ENCODE results near the gene GUCD1. TPM values are rescaled to one million over a fixed set of nuclear protein-coding genes. Genes with fewer than 3 reads are reported as not detected.
A peak's percentile ranks its signal among the peaks of the same experiment; 100 is the strongest.

Gene GUCD1
- total RNA-seq, 1 donor: 146 TPM

DNA sequence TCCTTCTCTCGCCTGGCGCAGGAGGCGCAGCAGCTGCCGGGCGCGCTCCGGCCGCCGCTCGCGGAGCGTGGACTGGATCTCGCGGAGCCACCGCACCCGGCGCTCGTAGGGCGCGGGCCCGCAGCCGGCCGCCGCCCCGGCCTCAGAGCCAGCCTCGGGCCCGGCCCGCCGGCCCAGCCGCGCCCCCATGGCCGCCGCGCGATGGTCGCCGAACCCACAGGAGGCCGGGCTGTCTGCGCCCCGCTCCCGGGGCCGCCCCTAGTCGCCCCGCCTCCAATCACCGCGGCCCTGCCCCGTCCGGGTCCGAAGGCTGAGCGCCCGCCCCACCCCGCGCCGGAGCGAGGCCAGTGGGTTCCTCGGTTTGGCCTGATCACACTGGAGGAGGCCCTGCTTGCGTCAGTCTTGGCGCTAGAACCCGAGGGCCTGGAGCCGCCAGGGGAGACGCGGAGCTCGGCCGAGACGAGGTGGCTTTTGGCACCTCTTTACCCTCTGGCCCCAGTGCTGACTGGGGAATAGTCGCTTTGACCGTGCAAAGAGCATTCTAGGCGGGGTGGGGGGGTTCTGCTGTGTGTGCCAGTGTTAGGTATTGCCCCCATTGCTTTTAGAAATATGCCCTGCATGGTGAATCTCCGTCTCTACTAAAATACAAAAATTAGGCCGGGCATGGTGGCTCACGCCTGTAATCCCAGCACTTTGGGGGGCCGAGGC, 38.1 kb upstream of the GUCD1 start, which contains the start of gene LRRC75B:
LRRC75B (minus strand) TSS at position 223 of the 708 bp plus-strand sequence; CDS start at position 189, 34 bp downstream.
- peak within 1 kb of the TSS; percentile 93 for H2AFZ ChIP-seq (ENCODE audit: low read length)
- no peaks in the 10 kb centered on the region for H3K9me3 ChIP-seq (ENCODE audit: low read depth, low read length)
- peaks cover 7% of the 10 kb centered on the region for H3K4me1 ChIP-seq (ENCODE audit: insufficient read depth, low read length)
- TF ChIP-seq, protein P1, sequence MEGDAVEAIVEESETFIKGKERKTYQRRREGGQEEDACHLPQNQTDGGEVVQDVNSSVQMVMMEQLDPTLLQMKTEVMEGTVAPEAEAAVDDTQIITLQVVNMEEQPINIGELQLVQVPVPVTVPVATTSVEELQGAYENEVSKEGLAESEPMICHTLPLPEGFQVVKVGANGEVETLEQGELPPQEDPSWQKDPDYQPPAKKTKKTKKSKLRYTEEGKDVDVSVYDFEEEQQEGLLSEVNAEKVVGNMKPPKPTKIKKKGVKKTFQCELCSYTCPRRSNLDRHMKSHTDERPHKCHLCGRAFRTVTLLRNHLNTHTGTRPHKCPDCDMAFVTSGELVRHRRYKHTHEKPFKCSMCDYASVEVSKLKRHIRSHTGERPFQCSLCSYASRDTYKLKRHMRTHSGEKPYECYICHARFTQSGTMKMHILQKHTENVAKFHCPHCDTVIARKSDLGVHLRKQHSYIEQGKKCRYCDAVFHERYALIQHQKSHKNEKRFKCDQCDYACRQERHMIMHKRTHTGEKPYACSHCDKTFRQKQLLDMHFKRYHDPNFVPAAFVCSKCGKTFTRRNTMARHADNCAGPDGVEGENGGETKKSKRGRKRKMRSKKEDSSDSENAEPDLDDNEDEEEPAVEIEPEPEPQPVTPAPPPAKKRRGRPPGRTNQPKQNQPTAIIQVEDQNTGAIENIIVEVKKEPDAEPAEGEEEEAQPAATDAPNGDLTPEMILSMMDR (IDR thresholded peaks at IDR 0.05; ENCODE audit: extremely low read depth, low read depth, low read length): no peak
- peak within 1 kb of the TSS; percentile 77 for H3K4me3 ChIP-seq (ENCODE audit: insufficient read depth, low read length)
- no peaks in the 10 kb centered on the region for H3K36me3 ChIP-seq (ENCODE audit: insufficient read depth, low read length)
- H3K27me3 ChIP-seq (ENCODE audit: insufficient read depth, low read length): no peaks in the 10 kb centered on the region
- DNase-seq (ENCODE audit: insufficient read length, low spot score, missing footprints): peak; percentile 100
- H3K27ac ChIP-seq (ENCODE audit: low read depth, low read length): peak within 1 kb of the TSS; percentile 48
- H4K20me1 ChIP-seq (ENCODE audit: insufficient read depth, low read length): no peaks in the 10 kb centered on the region
- H3K79me2 ChIP-seq (ENCODE audit: insufficient read depth, low read length): no peaks in the 10 kb centered on the region
- H3K4me2 ChIP-seq (ENCODE audit: insufficient read depth, low read length): peak within 1 kb of the TSS; percentile 84

DNA sequence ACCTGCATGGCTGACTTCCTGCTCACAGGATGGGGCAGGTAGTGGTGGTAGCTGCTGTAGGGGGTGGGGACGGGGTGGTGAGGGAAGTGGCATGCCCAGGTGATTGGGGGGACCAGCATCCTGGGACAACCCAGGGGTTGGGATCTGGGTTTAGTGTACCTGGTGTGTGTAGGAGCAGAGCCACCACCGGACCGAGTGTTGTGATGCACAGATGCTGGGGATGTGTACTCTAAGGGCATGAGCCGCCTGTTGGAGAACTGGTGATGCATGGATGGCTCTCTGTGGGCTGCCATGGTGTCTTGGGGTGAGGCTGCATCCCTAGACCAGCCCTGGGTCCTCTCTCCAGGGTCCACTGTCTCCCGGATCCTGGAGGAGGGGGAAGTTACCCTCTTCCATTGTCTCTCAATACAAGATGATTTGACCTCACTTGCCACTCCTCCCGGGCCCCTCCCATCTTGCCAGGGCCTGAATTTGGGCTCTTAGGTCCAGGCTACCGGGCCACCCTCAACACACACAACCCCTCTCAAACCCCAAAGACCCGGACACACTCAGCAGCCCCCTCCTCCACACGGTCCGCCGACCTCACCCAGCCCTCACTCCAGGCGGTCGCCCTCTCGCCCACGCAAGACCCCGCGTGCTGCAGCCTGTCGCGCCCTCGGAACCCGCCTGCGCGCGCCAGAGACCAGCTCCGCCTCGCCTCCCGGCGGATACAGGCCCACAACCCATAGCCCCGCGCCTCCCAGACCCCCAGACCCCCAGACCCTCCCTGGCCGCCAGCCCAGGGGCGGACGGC, 37.3 kb upstream of the GUCD1 start:
- Histone ChIP-seq H3K4me3 (ENCODE audit: insufficient read depth, low read length) (peak overlapping the region; percentile 77), H3K79me2 (ENCODE audit: insufficient read depth, low read length) (no peaks in the 10 kb centered on the region), H2AFZ (ENCODE audit: low read length) (peak overlapping the region; percentile 47), H3K4me1 (ENCODE audit: insufficient read depth, low read length) (peaks cover 7% of the 10 kb centered on the region), H3K9me3 (ENCODE audit: low read depth, low read length) (no peaks in the 10 kb centered on the region), H3K4me2 (ENCODE audit: insufficient read depth, low read length) (peak overlapping the region; percentile 84), H3K36me3 (ENCODE audit: insufficient read depth, low read length) (no peaks in the 10 kb centered on the region), H4K20me1 (ENCODE audit: insufficient read depth, low read length) (no peaks in the 10 kb centered on the region), H3K27me3 (ENCODE audit: insufficient read depth, low read length) (no peaks in the 10 kb centered on the region), H3K27ac (ENCODE audit: low read depth, low read length) (no peak overlapping the region)
- DNase-seq (ENCODE audit: insufficient read length, low spot score, missing footprints): peak; percentile 93
- TF ChIP-seq, protein P1 (IDR thresholded peaks at IDR 0.05; ENCODE audit: extremely low read depth, low read depth, low read length): no peak

DNA sequence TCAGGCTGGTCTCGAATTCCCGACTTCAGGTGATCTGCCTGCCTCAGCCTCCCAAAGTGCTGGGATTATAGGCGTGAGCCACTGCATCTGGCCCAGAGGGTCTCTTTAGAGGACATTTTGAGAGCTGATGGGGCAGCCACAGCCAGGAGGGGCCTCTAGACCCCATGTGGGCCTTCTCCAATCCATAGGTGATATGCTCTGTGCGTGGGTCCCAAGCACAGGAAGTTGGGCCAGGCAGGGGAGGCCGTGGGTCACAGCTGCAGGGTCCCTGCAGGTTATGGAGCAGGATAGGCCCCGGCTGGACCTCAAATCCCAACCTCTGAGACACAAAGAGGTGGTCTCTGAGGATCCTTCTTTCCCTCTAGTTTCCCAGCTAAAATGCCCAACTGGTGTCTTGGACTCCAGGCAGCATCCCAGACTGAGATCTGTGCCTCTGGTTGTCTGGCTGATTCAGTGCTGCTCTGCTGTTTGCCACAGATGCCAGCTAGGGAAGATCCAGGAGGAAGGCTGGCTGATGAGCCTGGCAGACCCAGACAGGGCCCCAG, 36.4 kb upstream of the GUCD1 start:
- Histone ChIP-seq H3K27ac (ENCODE audit: low read depth, low read length) (no peak overlapping the region), H3K4me3 (ENCODE audit: insufficient read depth, low read length) (no peak overlapping the region), H4K20me1 (ENCODE audit: insufficient read depth, low read length) (no peaks in the 10 kb centered on the region), H3K27me3 (ENCODE audit: insufficient read depth, low read length) (no peaks in the 10 kb centered on the region), H3K79me2 (ENCODE audit: insufficient read depth, low read length) (no peaks in the 10 kb centered on the region), H3K4me1 (ENCODE audit: insufficient read depth, low read length) (peaks cover 7% of the 10 kb centered on the region), H3K36me3 (ENCODE audit: insufficient read depth, low read length) (no peaks in the 10 kb centered on the region), H2AFZ (ENCODE audit: low read length) (no peak overlapping the region), H3K9me3 (ENCODE audit: low read depth, low read length) (no peaks in the 10 kb centered on the region), H3K4me2 (ENCODE audit: insufficient read depth, low read length) (no peak overlapping the region)
- peak; percentile 73 for DNase-seq (ENCODE audit: insufficient read length, low spot score, missing footprints)
- TF ChIP-seq, protein P1 (IDR thresholded peaks at IDR 0.05; ENCODE audit: extremely low read depth, low read depth, low read length): no peak

Measured in osteoblast (primary cell).